AG04449 (cell line): Measurements from ENCODE around the gene BARX2.

ENCODE experiments used
- CTCF ChIA-PET: fragments of 350-600 bp; formaldehyde crosslinking; extraction: SDS; loops from one replicate; lab custom pipeline; 2021; ENCODE audit warnings: antibody characterized with exemption; lab: Yijun Ruan, JAX
- POLR2A ChIA-PET: fragments of 400-600, 350-600 bp; formaldehyde crosslinking; extraction: SDS; loops from one replicate; lab custom pipeline; 2020; ENCODE audit warnings: antibody characterized with exemption, inconsistent platforms; lab: Yijun Ruan, JAX
- DNase-seq: peaks from one replicate; pipeline ENCODE4 v3.0.0-alpha.2; 2010; ENCODE audit warnings: low read depth, low spot score
- H3K4me3 ChIP-seq: 2 replicates; pipeline ENCODE4 v1.5.1; 2011; ENCODE audit warnings: low read depth, mild to moderate bottlenecking, control low read depth, low read length
- CTCF ChIP-seq: IDR thresholded peaks from one replicate; pipeline ENCODE4 v1.5.1; 2011; ENCODE audit warnings: mild to moderate bottlenecking, moderate library complexity, low read length, control low read depth, inconsistent platforms; ENCODE audit not compliant: insufficient read depth; ENCODE audit errors: missing control alignments

BARX2 gene

GRCh38 chr11:129370715-129371114, 4.9 kb upstream of the BARX2 start:
- no peak overlapping the region for H3K4me3 ChIP-seq
- ChIA-PET POLR2A (no interaction called here), CTCF (interaction anchor here (0.9 to 1.3 kb wide), 3 partner anchors 325 to 384 kb away, joined by 3 to 6 read pairs (median 4); no protein-coding TSS in a partner anchor)
- no peak for DNase-seq
- no peak for TF ChIP-seq CTCF

- POLR2A ChIA-PET = no interaction called here
Observed at GRCh38 chr11:129372609-129373488, 2.8 kb upstream of the BARX2 start.

GRCh38 chr11:129373489-129373953, 2.1 kb upstream of the BARX2 start:
- no peak for TF ChIP-seq CTCF
- ChIA-PET CTCF (interaction anchor here (1.2 to 4.2 kb wide), 3 partner anchors 10 to 323 kb away, joined by 3 to 23 read pairs (median 3); no protein-coding TSS in a partner anchor), POLR2A (no interaction called here)
- no peak for DNase-seq
- no peak overlapping the region; the same call in 1 of the 2 replicates for H3K4me3 ChIP-seq

More at GRCh38 chr11:129372609-129373488, 2.8 kb upstream of the BARX2 start:
- TF ChIP-seq CTCF = no peak
- peak overlapping the region; percentile 12 for H3K4me3 ChIP-seq
- CTCF ChIA-PET = interaction anchor here (1.2 to 1.6 kb wide), 2 partner anchors 10 to 15 kb away, joined by 3 read pairs; no protein-coding TSS in a partner anchor
- DNase-seq = no peak

GRCh38 chr11:129374081-129374992, 1.3 kb upstream of the BARX2 start:
- no peak for TF ChIP-seq CTCF
- ChIA-PET CTCF (interaction anchor here (0.6 to 4.2 kb wide), 8 partner anchors 8 to 429 kb away, joined by 3 to 50 read pairs (median 12); no protein-coding TSS in a partner anchor), POLR2A (no interaction called here)

GRCh38 chr11:129374993-129375750, 476 bp upstream of the BARX2 start:
- TF ChIP-seq CTCF = no peak
- ChIA-PET CTCF (interaction anchor here (0.6 to 4.2 kb wide), 16 partner anchors 8 to 472 kb away, joined by 3 to 50 read pairs (median 4); no protein-coding TSS in a partner anchor), POLR2A (no interaction called here)
- no peak overlapping the region for H3K4me3 ChIP-seq
- no peak for DNase-seq

More at GRCh38 chr11:129374081-129374992, 1.3 kb upstream of the BARX2 start:
- DNase-seq = no peak
- H3K4me3 ChIP-seq = 0 out of 2 replicates have a peak overlapping the region, but pooled peaks have one; percentile 1
